H1 (cell line): Measurements from ENCODE around the gene TMEM198. TPM values are rescaled to one million over a fixed set of nuclear protein-coding genes. Genes with fewer than 3 reads are reported as not detected.

Experiments
- CTCF ChIA-PET: fragments of 300-600 bp; sonication (Branson Sonifier 250); formaldehyde crosslinking; loops from one replicate; lab custom pipeline; 2021; ENCODE audit not compliant: partially characterized antibody; lab: Charles Lee
- POLR2A ChIA-PET: fragments of 300-600 bp; sonication (Branson Sonifier 250); formaldehyde crosslinking; loops from one replicate; lab custom pipeline; 2021; ENCODE audit warnings: inconsistent platforms; ENCODE audit not compliant: partially characterized antibody; lab: Charles Lee
- DNase-seq, 2 experiments: peaks; one replicate each; pipeline versions ENCODE4 v3.0.0 to v3.0.0-alpha.2; 2010 to 2022; ENCODE audit warnings: low spot score in 2 of 2, low read depth in 1 of 2, mixed read lengths in 1 of 2
- FAIRE-seq: peaks from 2 replicates; lab custom pipeline; 2011; peaks lifted over from hg19 to GRCh38; lab: Jason Lieb, UNC
- H2AFZ ChIP-seq: 2 replicates; pipeline ENCODE4 v1.8.1; 2012; ENCODE audit warnings: low read length, inconsistent platforms
- H2AK5ac ChIP-seq: 2 replicates; pipeline ENCODE4 v1.6.1; 2013; ENCODE audit warnings: low read depth, low read length
- H2BK120ac ChIP-seq: replicated peaks from 2 replicates; pipeline ENCODE3; 2013; ENCODE audit warnings: low read depth, low read length, inconsistent platforms
- H2BK12ac ChIP-seq: 2 replicates; pipeline ENCODE4 v1.6.1; 2013; ENCODE audit warnings: low read depth, low read length
- H2BK15ac ChIP-seq: 2 replicates; pipeline ENCODE4 v1.6.1; 2013; ENCODE audit warnings: low read length
- H2BK20ac ChIP-seq: 2 replicates; pipeline ENCODE4 v1.6.1; 2013; ENCODE audit warnings: low read length
- H2BK5ac ChIP-seq: 2 replicates; pipeline ENCODE4 v1.6.1; 2013; ENCODE audit warnings: low read depth, low read length
- H3K14ac ChIP-seq: 2 replicates; pipeline ENCODE4 v1.6.1; 2013; ENCODE audit warnings: inconsistent platforms; ENCODE audit not compliant: insufficient read length
- H3K18ac ChIP-seq: 2 replicates; pipeline ENCODE4 v1.6.1; 2013; ENCODE audit warnings: low read length; ENCODE audit errors: extremely low read depth
- H3K23ac ChIP-seq: 2 replicates; pipeline ENCODE4 v1.6.1; 2013; ENCODE audit warnings: inconsistent platforms; ENCODE audit not compliant: insufficient read length
- H3K23me2 ChIP-seq: 2 replicates; pipeline ENCODE4 v1.6.1; 2013; ENCODE audit warnings: low read depth, low read length
- H3K27ac ChIP-seq: 2 replicates; pipeline ENCODE4 v1.6.1; 2011; ENCODE audit warnings: low read depth, low read length, inconsistent platforms
- H3K27me3 ChIP-seq, 4 experiments: replicated peaks in 1 of 4; 1 replicate in 1 of 4; 2 replicates in 3 of 4; pipeline versions ENCODE4 v1.6.1 to v1.8.1; 2011 to 2013; ENCODE audit warnings: low read length in 3 of 4, mild to moderate bottlenecking in 3 of 4, inconsistent platforms in 2 of 4, mixed read lengths in 2 of 4, moderate library complexity in 1 of 4; ENCODE audit not compliant: control insufficient read depth in 3 of 4, insufficient read depth in 3 of 4; ENCODE audit errors: extremely low read depth in 1 of 4
- H3K36me3 ChIP-seq, 4 experiments: 2 replicates each; pipeline versions ENCODE4 v1.6.1 to v1.8.1; 2011 to 2013; ENCODE audit warnings: mild to moderate bottlenecking in 4 of 4, low read length in 3 of 4, moderate library complexity in 2 of 4, control low read depth in 1 of 4, inconsistent platforms in 1 of 4; ENCODE audit not compliant: insufficient read depth in 4 of 4, control insufficient read depth in 2 of 4
- H3K4ac ChIP-seq: replicated peaks from 2 replicates; pipeline ENCODE3; 2013; ENCODE audit warnings: low read length, low read depth, mixed read lengths, inconsistent platforms; ENCODE audit not compliant: insufficient read length
- H3K4me1 ChIP-seq, 4 experiments: replicated peaks in 1 of 4; 1 replicate in 1 of 4; 2 replicates in 3 of 4; pipeline versions ENCODE4 v1.6.1 to v1.8.1; 2011 to 2013; ENCODE audit warnings: low read length in 3 of 4, inconsistent platforms in 2 of 4, mixed read lengths in 1 of 4; ENCODE audit not compliant: insufficient read depth in 4 of 4, control insufficient read depth in 3 of 4
- H3K4me2 ChIP-seq, 2 experiments: 2 replicates each; pipeline versions ENCODE4 v1.6.1 to v1.8.1; 2011 to 2013; ENCODE audit warnings: low read depth in 2 of 2, low read length in 2 of 2, control low read depth in 1 of 2, inconsistent platforms in 1 of 2, mild to moderate bottlenecking in 1 of 2; ENCODE audit not compliant: insufficient read depth in 1 of 2
- H3K4me3 ChIP-seq, 4 experiments: fragments of 200-600, 300-600 bp in 1 of 4; sonication (generic), shearing (Covaris generic), sonication (Bioruptor Twin) in 1 of 4; 2 replicates each; pipeline versions ENCODE4 v1.5.1 to v1.8.1; 2011 to 2016; ENCODE audit warnings: low read length in 4 of 4, low read depth in 3 of 4, control low read depth in 2 of 4, inconsistent platforms in 2 of 4, mild to moderate bottlenecking in 2 of 4, mixed read lengths in 1 of 4, moderate library complexity in 1 of 4; ENCODE audit not compliant: insufficient read depth in 2 of 4; ENCODE audit errors: extremely low read depth in 1 of 4
- H3K56ac ChIP-seq: replicated peaks from 2 replicates; pipeline ENCODE3; 2013; ENCODE audit warnings: low read depth, mild to moderate bottlenecking, mixed read lengths, low read length, inconsistent platforms; ENCODE audit not compliant: insufficient read length
- H3K79me1 ChIP-seq: 2 replicates; pipeline ENCODE4 v1.6.1; 2013; ENCODE audit warnings: low read depth, low read length, control low read depth
- H3K79me2 ChIP-seq, 2 experiments: 2 replicates each; pipeline versions ENCODE4 v1.6.1 to v1.8.1; 2012 to 2013; ENCODE audit warnings: low read length in 2 of 2, mild to moderate bottlenecking in 2 of 2, inconsistent platforms in 1 of 2; ENCODE audit not compliant: insufficient read depth in 2 of 2, control insufficient read depth in 1 of 2
- H3K9ac ChIP-seq, 4 experiments: replicated peaks in 1 of 4; 1 replicate in 1 of 4; 2 replicates in 3 of 4; pipeline versions ENCODE4 v1.6.1 to v1.8.1; 2011 to 2013; ENCODE audit warnings: low read depth in 3 of 4, low read length in 3 of 4, control low read depth in 2 of 4, mild to moderate bottlenecking in 2 of 4, moderate library complexity in 2 of 4, inconsistent platforms in 1 of 4; ENCODE audit errors: extremely low read depth in 1 of 4
- H3K9me3 ChIP-seq, 2 experiments: 2 replicates each; pipeline versions ENCODE4 v1.6.1 to v1.8.1; 2012 to 2013; ENCODE audit warnings: mild to moderate bottlenecking in 2 of 2, moderate library complexity in 2 of 2, control low read depth in 1 of 2, inconsistent platforms in 1 of 2, low read depth in 1 of 2, low read length in 1 of 2, mixed read lengths in 1 of 2; ENCODE audit not compliant: insufficient read depth in 2 of 2
- H4K20me1 ChIP-seq, 2 experiments: replicated peaks in 1 of 2; 2 replicates each; pipeline versions ENCODE3 to v1.8.1; 2011 to 2013; ENCODE audit warnings: inconsistent platforms in 2 of 2, low read length in 2 of 2, mild to moderate bottlenecking in 1 of 2; ENCODE audit not compliant: insufficient read depth in 2 of 2, control insufficient read depth in 1 of 2
- H4K5ac ChIP-seq: 2 replicates; pipeline ENCODE4 v1.6.1; 2013; ENCODE audit warnings: low read length, low read depth, mixed read lengths, inconsistent platforms; ENCODE audit not compliant: insufficient read length
- H4K8ac ChIP-seq: 2 replicates; pipeline ENCODE4 v1.8.0; 2013; ENCODE audit warnings: mild to moderate bottlenecking, moderate library complexity, low read length, inconsistent platforms; ENCODE audit not compliant: insufficient read depth; ENCODE audit errors: extremely low read depth
- H4K91ac ChIP-seq: replicated peaks from 2 replicates; pipeline ENCODE3; 2013; ENCODE audit warnings: low read length, mixed read lengths, inconsistent platforms; ENCODE audit not compliant: insufficient read length
- BCL11A ChIP-seq, 2 experiments: IDR thresholded peaks; one replicate each; pipeline ENCODE4 v1.6.1; 2011; ENCODE audit warnings: low read depth in 2 of 2, low read length in 2 of 2, mild to moderate bottlenecking in 2 of 2
- CEBPB ChIP-seq: IDR thresholded peaks from 2 replicates; pipeline ENCODE4 v1.6.1; 2012; ENCODE audit warnings: low read depth, low read length
- RAD21 ChIP-seq, 2 experiments: IDR thresholded peaks in 1 of 2; conservative IDR thresholded peaks in 1 of 2; 2 replicates each; pipeline ENCODE4 v1.6.1; 2011; ENCODE audit warnings: low read depth in 2 of 2, low read length in 2 of 2, improper control_type of control experiment in 1 of 2, inconsistent platforms in 1 of 2, mild to moderate bottlenecking in 1 of 2, moderate library complexity in 1 of 2
- RFX5 ChIP-seq: IDR thresholded peaks from 2 replicates; pipeline ENCODE4 v1.6.1; 2011; ENCODE audit warnings: low read depth, low read length, improper control_type of control experiment, borderline replicate concordance
- RNF2 ChIP-seq: fragments of 200-900, 300-1000 bp; sonication (generic); IDR thresholded peaks from 2 replicates; pipeline ENCODE4 v1.7.1; 2016; ENCODE audit warnings: borderline replicate concordance, low read depth, mild to moderate bottlenecking, antibody characterized with exemption, low read length; ENCODE audit not compliant: poor library complexity, severe bottlenecking; ENCODE audit errors: missing control alignments
- WGBS, 2 experiments: shearing (Covaris generic) in 1 of 2; methylation state at CpG; one replicate each; pipeline versions ENCODE4 v1.1.6 to v1.1.7; 2013 to 2015; ENCODE audit warnings: low lambda C conversion rate in 2 of 2, mixed read lengths in 2 of 2, inconsistent platforms in 1 of 2, low coverage in 1 of 2, missing lambda C conversion rate in 1 of 2; ENCODE audit not compliant: insufficient replicate concordance in 2 of 2, insufficient coverage in 1 of 2, insufficient read length in 1 of 2; ENCODE audit errors: extremely low coverage in 1 of 2, missing lambda C conversion rate in 1 of 2; 5-methylcytosine and 5-hydroxymethylcytosine counted together
- polyA plus RNA-seq, 7 experiments: library from polyadenylated mRNA; depleted of rRNA in 3 of 7; stranded (reverse) in 5 of 7; unstranded in 2 of 7; fragments of >200 nt in 5 of 7; fragments of 200-250 nt in 2 of 7; gene quantifications; 1 replicate in 5 of 7; 2 replicates in 1 of 7; 4 replicates in 1 of 7; pipeline versions ENCODE4 v1.2.1 to v1.2.3, GENCODE V29; 2011 to 2013; ENCODE audit warnings: missing spikeins in 2 of 7, mixed read lengths in 2 of 7
- total RNA-seq: library from RNA; stranded (reverse); fragmentation: NEBNext Ultra II Directional; extraction: Animal tissue kit (Norgen Biotek cat#: 25700); gene quantifications from 2 replicates; pipeline ENCODE4 v1.2.1, GENCODE V29; 2021
- TF ChIP-seq, protein P1 (sequence below): IDR thresholded peaks from 2 replicates; pipeline ENCODE4 v1.6.1; 2012; ENCODE audit warnings: inconsistent platforms

Gene TMEM198
- total and polyA plus RNA-seq, 2 of the 8 experiments (the other 6 are each of a cell fraction or from before 2014, with no cell fraction given) = 10.2 to 10.4 TPM

DNA sequence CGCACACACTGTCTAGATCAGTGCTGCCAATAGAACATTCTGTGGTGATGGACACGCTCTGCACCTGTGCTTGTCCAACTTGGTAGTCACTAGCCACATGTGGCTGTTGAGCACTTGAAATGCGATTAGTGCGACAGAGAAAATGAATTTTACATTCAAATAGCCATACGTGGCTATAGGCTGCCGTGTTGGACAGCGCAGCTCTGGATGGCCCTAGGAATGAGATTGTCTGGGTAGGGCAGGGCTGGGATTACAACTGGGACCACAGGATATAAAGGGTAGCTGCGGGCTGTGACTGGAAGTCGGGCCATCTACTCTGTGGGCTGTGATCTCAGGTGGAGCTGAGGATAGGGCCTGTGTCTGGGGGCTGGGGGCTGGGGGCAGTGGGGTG lies 24.3 kb upstream of the TMEM198 start:
- Histone ChIP-seq H2BK15ac (no peak overlapping the region), H3K27me3 (peaks cover 0 to 25% (median 17%) of the 10 kb centered on the region in 4 experiments; a peak in 6 of 7 replicates), H2BK20ac (no peak overlapping the region), H3K4me2 (no peak overlapping the region), H3K4me1 (peaks cover 0 to 29% (median 19%) of the 10 kb centered on the region in 4 experiments; a peak in 6 of 7 replicates), H3K79me2 (no peaks in the 10 kb centered on the region), H3K23ac (no peak overlapping the region), H4K8ac (no peak overlapping the region), H3K18ac (no peak overlapping the region), H2BK12ac (no peak overlapping the region), H2AFZ (no peak overlapping the region), H3K79me1 (no peaks in the 10 kb centered on the region), H2BK120ac (no peak overlapping the region), H3K9ac (no peak overlapping the region), H3K4ac (no peak overlapping the region), H2AK5ac (0 out of 2 replicates have a peak overlapping the region, but pooled peaks have one; percentile 1), H3K4me3 (no peak overlapping the region), H4K91ac (peak overlapping the region; percentile 2), H3K9me3 (no peaks in the 10 kb centered on the region), H3K27ac (no peak overlapping the region), H3K36me3 (no peaks in the 10 kb centered on the region), H4K5ac (no peak overlapping the region), H3K14ac (no peak overlapping the region), H3K56ac (no peak overlapping the region), H3K23me2 (peaks cover 5% of the 10 kb centered on the region; the same call in 1 of the 2 replicates), H2BK5ac (no peak overlapping the region), H4K20me1 (peaks cover 0 to 5% of the 10 kb centered on the region in 2 experiments)
- CTCF ChIA-PET = interaction anchor here (0.6 to 113.1 kb wide), 10 partner anchors 6 to 231 kb away, joined by 3 to 7248 read pairs (median 41); partner anchors contain the start of genes ASIC4, DES, DNPEP and GMPPA
- 91% methylated on average over 9 of the region's 9 CpGs; no CpG with 5 or more reads in 1 of the 2 experiments for WGBS, 2 experiments
- FAIRE-seq = no peak
- POLR2A ChIA-PET = interaction anchor here (1.1 to 5.5 kb wide), 7 partner anchors 10 to 78 kb away, joined by 3 to 36 read pairs (median 5); partner anchors contain the start of genes GMPPA and STK11IP
- DNase-seq = no peak
- TF ChIP-seq CEBPB (no peak), RNF2 (no peak), RFX5 (no peak), RAD21 (IDR thresholded peaks at IDR 0.05 in 1 of 2, conservative IDR thresholded peaks at IDR 0.05 in 1 of 2; ENCODE audit: low read depth in 2 of 2, low read length in 2 of 2) (no peak), BCL11A (IDR thresholded peaks at IDR 0.05; ENCODE audit: low read depth in 2 of 2, low read length in 2 of 2) (no peak)
- TF ChIP-seq, protein P1, sequence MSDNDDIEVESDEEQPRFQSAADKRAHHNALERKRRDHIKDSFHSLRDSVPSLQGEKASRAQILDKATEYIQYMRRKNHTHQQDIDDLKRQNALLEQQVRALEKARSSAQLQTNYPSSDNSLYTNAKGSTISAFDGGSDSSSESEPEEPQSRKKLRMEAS = no peak
